GM12872 (cell line): ENCODE results near the gene MEPE.

Source experiments
- CTCF ChIP-seq: IDR thresholded peaks from 3 replicates; pipeline ENCODE4 v1.5.1; 2011; ENCODE audit warnings: low read depth, mild to moderate bottlenecking, low read length, moderate library complexity; ENCODE audit not compliant: insufficient read depth

Gene MEPE

DNA sequence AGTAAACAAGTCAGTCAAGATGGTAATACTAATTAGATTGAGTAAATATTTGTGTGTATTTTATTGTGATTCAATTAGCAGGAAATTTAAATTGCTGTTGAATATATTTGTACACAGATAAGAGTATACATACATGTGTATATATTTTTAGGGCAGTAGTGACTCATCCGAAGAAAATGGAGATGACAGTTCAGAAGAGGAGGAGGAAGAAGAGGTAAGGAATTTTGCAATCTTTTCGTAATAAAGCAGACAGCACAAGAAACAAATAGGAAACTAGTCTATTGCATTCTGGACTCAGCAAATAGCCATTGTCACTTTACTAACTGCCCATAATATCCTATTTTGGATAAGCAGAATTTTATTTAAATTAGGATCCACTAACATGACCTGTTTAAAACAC lies 26.8 kb upstream of the MEPE start:
- TF ChIP-seq CTCF = no peak

- TF ChIP-seq CTCF = no peak
These were observed 26.2 kb upstream of the MEPE start for GRCh38 chr4:87806520-87806919.

DNA sequence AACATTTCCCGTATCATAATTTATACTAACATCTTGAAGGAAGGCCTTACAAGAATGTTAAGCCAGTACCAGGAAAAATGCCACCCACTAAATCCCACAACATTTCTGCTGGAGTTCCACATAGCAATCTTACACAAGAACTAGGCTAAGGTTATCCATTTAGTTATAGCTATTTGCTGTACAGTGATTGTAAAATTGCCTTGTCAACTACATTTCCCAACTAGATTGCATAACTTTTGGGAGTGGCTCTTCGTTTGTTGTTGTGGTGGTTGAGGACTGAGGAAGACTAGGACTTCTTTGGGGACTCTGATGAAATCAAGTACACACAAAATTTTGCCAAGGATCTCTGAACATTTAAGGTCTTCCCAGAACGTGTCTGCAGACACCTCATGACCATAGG lies 25.4 kb upstream of the MEPE start:
- TF ChIP-seq CTCF = no peak

- no peak for TF ChIP-seq CTCF
These were observed 20.8 kb upstream of the MEPE start for GRCh38 chr4:87811977-87812376.

GRCh38 chr4:87819281-87819919 lies 13.4 kb upstream of the MEPE start:
- no peak for TF ChIP-seq CTCF

GRCh38 chr4:87823200-87823599 lies 9.6 kb upstream of the MEPE start:
- TF ChIP-seq CTCF = no peak

DNA sequence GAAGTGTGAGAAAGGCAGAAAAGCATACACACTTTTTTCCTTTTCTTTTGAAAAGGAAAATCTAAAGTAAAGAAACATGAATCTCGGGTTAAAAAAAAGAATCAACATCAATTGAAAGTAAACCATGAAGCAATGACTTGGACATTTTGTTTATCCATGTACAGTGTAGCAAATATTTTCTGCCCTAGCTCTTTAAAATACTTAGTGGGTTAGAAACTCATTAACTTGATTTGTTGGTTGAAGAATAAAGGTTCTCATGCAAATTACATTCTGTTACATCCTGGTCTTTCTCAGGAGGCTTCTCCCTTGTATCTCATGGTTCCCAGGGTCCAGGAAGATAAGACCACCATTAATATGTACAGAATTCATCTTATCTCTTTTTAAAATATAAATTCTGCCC lies 9.0 kb upstream of the MEPE start:
- no peak for TF ChIP-seq CTCF

- no peak for TF ChIP-seq CTCF
These were observed 8.4 kb upstream of the MEPE start for GRCh38 chr4:87824352-87824751.
